Activated effector memory CD4-positive, alpha-beta T cell treated with anti-CD3 and anti-CD28 coated beads, Interleukin-2, amount 50 U/mL, for 16 hours (primary cell): ENCODE data around the gene ZBTB38.

Experiments
- DNase-seq: peaks from one replicate; pipeline ENCODE4 v3.0.0-alpha.2; 2020

The ZBTB38 gene

GRCh38 chr3:141341536-141341935 is 26.8 kb upstream of the ZBTB38 start:
- DNase-seq, result no peak

DNA sequence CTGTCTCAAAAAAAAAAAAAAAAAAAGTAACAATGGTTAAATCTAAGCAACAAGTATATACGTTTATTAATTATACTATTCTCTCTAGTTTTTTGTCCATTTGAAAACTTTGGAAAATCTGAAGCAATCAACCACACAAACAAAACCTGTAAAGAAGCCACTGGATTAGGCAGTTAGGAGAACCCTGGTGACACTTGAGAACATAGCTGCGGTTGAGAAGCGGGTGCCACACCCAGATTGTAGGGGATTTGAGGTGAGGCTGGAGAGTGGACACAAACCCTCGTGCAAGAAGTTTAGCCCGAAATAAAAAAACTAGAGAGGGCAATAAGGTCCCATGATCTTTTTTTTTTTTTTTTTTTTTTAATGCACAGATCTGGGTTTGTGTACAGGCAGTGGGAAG is 25.9 kb upstream of the ZBTB38 start:
- DNase-seq, result no peak

DNA sequence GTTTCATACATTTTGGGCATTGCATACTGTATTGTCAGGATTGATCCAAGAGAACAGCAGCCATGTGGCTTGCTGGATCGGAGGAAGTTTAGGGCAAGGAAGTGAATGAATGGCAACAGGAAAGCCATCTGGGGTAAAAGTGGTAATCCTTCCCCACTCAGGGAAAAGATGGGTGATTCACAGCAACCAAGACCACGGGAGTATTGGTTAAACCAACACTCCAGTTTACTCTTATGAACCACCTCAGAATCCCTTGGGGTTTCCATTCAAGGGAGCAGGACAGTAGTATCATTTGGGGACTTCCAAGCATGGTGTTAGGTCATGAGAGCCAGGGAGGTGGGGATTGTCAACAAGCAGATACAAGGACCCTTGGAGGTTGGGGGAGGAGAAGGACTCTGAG is 25.2 kb upstream of the ZBTB38 start:
- DNase-seq, result no peak

DNA sequence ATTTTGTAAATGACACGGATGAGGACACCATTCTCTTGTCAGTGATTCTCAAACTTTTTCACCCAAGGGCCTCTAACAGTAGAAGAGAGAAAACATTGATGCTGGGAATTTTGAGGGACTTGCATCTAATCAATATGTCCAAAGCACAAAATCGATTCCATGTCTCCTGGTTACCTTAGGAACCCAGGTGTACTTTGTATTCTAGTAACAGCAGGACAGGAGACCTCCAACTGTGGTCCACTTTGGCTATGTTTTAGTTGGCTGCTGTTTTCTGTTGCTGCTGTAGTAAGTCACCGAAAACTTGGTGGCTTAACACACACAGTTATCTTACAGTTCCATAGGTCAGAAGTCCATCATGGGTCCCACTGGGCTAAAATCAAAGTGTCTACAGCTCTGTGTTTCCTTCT is 24.4 kb upstream of the ZBTB38 start:
- no peak for DNase-seq

DNA sequence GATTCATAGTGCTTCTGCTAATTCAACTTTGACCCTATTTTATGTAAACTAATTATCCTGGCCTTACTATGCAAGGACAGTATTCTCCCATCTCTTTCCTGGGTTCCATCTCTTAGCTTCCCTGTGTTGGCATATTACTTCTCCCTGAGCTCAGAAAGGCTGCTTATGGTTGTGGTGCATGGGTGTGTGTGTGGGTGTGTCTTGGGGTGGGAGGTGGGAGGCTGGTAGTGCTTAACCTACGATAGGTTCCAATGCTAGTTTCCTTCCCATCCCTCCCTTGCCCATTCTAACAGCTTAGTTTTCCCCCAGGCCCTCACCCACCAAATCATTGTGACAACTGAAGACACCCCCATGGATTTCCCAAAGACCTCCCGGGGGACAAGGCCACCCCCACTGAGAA is 22.8 kb upstream of the ZBTB38 start:
- no peak for DNase-seq

GRCh38 chr3:141346007-141346406 is 22.3 kb upstream of the ZBTB38 start:
- no peak for DNase-seq

GRCh38 chr3:141346418-141346817 is 21.9 kb upstream of the ZBTB38 start:
- DNase-seq, result no peak

DNA sequence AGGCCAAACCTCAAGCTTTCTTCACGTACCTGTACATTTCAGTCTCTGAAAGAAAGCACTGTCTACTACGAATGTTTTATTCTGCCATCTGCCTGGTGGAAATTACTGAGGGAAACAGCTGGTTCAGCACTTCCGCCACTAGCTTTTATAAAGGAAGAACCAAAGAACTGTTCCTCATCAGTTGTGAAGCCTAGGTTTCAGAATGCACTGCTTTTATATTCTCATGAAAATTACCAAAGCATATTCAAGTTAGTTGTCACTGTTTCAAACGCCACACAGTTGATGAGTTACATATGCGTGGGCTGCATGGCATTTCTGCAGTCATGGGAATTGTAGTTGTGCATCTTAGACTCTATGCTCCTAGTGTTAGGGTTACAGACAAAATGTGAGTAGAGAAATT is 21.5 kb upstream of the ZBTB38 start:
- DNase-seq, result no peak

GRCh38 chr3:141348837-141349236 is 19.5 kb upstream of the ZBTB38 start:
- DNase-seq, result no peak

DNA sequence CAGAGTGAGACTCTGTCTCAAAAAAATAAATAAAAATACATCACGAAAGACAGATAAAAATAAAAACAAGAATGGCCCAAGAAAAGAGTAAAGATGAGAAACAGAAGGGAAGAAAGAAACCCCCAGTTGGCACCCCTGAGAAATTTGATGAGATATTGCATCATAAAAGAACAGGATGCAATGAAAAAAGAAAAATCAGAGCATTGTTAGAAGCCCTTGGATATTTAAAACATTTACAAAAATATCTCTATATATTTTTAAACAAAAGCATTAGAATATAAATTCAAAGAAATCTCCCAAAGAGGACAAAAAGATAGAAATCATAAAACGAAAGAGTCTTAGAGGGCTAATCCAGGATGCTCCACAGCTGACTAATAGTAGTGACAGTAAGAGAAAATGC is 18.6 kb upstream of the ZBTB38 start:
- no peak for DNase-seq

GRCh38 chr3:141350666-141351065 is 17.6 kb upstream of the ZBTB38 start:
- no peak for DNase-seq

DNA sequence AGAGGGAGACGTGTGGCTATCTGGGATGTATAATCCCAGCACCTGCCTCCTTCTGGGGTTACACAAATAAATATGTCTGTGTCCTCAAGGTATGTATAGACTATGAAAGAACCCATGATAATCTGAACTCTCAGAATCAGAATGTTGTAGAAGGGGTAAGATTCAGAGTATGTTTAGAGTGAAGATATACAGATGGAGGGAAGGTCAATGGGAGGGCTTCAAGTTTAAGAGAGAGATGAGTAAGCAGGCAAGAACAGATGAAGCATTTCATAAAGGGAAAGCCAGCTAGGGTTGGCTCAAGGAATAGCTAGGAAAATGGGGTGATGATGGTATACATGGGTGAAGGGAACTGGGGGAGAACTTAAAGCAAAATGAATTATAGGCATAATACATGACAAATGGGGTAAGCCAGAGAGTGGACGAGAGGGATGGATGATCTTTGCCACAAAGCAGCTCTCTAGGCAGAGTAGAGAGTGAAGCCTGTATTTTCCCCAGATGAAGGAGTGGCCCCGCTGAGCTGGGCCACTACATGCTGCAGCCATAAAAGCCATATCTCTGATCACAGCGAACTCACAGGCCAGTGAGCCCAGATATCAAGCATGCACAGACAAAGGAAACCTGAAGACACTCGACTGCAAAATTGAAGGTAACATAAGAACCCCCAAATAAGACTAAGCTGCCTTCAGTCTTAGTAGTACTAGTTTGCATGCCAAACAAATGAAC is 15.9 kb upstream of the ZBTB38 start:
- DNase-seq, result no peak

- DNase-seq, result no peak
Measured at GRCh38 chr3:141353652-141354495, 14.4 kb upstream of the ZBTB38 start.

DNA sequence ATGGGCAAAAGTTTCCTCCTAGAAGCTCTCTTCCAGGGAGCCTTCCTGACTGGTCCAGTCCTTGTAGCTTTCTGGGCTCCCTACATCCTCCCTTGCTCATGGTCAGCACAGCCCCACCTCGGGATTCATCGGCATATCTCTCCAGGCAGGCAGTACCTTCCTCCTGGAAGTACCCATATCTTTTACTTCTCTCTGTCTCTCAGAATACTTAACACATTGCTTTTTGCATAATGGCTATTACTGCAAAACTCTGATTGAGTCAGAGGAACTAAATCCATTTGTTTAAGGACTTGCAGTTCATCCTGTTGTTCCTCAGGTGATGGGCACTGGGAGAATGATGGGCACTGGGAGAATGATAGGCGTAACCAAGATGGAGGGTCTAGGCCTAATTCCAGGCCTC is 13.8 kb upstream of the ZBTB38 start:
- DNase-seq, result no peak

DNA sequence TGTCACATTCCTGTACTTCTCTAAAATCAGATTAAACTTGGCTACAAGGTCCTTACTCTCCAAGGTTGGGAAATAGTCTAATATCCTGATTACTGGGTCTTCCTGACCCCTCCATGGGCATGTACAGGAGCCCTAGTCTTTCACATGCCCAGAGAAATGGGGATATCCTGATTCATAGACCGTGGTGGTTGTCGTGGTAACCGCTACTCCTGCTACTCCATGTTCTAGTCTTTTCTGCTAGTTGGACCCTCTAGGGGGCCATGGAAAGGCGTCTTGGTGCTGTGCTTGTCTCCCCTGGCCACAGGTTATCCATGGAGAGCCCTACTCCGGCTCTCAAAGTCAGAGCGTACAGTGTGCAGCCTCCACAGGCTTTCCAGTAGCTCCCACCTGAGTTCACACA is 13.1 kb upstream of the ZBTB38 start:
- DNase-seq, result no peak

GRCh38 chr3:141356046-141356445 is 12.3 kb upstream of the ZBTB38 start:
- no peak for DNase-seq

- no peak for DNase-seq
Measured at GRCh38 chr3:141360888-141361598, 7.3 kb upstream of the ZBTB38 start.

- DNase-seq, result no peak
Measured at GRCh38 chr3:141362736-141363135, 5.6 kb upstream of the ZBTB38 start.

GRCh38 chr3:141365201-141365600 is 3.1 kb upstream of the ZBTB38 start:
- DNase-seq, result no peak

DNA sequence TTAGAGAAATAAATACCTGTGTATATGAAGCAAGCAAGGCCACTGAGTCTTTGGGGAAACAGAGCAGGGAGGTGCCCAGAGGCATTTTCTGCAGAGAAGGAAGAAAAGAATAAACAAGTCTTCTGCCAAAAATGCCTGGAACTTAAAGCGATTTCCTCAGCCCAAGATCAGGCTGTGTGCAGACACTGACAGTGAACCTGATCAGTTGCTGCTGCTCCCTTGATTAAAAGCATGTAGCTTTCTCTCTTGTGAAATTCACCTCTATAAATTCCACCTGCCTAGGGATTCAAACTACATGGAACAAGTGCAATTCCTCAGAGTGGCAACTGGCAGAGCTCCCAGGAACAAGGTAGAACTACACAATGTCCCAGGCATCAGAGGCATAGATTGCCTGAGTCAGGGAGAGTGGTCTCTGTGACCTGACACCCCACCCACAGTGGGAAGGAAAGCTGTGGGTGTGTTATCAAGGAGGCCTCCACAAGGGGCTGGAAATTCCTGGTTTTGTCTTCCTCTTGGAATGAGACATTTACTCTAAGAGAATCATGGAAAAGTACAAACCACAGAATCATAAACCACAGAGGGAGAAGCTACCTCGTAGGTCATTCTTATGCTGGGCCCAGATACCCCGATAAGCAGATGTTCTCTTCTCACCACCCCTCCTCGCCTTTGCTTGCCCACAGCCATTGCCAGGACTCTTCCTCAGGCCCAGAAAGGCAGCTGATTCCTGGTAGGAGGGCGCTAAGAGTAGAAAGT is 1.8 kb upstream of the ZBTB38 start:
- no peak for DNase-seq

DNA sequence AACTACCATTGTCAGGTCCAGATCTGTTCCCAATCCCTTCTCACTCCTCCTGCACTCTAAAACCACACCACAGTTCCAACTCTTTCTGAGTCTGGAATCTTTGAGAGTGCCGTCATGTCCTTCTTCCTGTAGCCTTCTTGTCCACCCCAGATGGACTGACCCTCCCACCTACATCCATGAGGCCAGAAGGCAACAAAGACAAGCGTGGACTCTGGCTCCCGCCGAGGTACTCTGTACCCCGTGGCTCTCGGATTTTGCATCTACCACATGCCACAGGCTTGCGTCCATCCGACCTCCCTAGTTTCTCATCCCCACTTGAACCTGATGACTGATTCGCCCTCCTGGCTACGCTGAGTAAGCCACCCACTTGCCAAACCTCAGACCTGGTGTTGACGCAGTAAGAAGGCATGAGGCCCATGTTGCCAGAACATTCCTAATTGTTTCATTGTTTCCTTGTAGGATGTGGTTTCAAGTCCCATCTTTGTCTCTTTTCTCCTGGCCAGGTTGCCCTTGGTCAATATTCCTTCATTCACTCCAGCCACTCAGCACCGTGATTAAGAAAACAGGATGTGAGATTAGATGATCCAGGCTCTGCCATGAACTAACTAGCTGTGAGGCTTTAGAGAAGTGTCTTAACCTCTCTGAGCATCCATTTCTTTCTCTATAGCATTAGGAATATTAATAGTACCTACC is 1.1 kb upstream of the ZBTB38 start:
- DNase-seq, result no peak
